ENCODE results near the gene LAMB4. TPM values are rescaled to one million over a fixed set of nuclear protein-coding genes. Genes with fewer than 3 reads are reported as not detected.

LAMB4 gene
- total and polyA plus RNA-seq, 4 donors: 0.24 TPM; not detected in 3

- DNase-seq (no peak), ATAC-seq (ENCODE audit: low FRiP score) (no peak)
- no peaks in the 10 kb centered on the region for H3K9me3 ChIP-seq (ENCODE audit: control insufficient read depth, low read length)
- no peaks in the 10 kb centered on the region for H3K36me3 ChIP-seq (ENCODE audit: control insufficient read depth in 1 of 2, insufficient read depth in 2 of 2, low read length in 1 of 2)
- intact Hi-C loops (cut with DNase I): no loop called here
- WGBS, 2 donors: 76 to 79% methylated on average over 3 of the region's 3 CpGs
- no peak overlapping the region for H3K4me3 ChIP-seq (ENCODE audit: low read length in 2 of 2)
- H3K4me1 ChIP-seq (ENCODE audit: control insufficient read depth in 1 of 2, insufficient read depth in 2 of 2, low read length in 2 of 2): no peaks in the 10 kb centered on the region
- no peaks in the 10 kb centered on the region for H3K27me3 ChIP-seq (ENCODE audit: control insufficient read depth in 1 of 2, insufficient read depth in 2 of 2, low read length in 1 of 2)
- no peak overlapping the region for H3K27ac ChIP-seq (ENCODE audit: low read depth in 1 of 2, low read length in 2 of 2)
Measured at GRCh38 chr7:108073305-108074070, 56.7 kb downstream of the LAMB4 start.

GRCh38 chr7:108072739-108073138 is 57.4 kb downstream of the LAMB4 start:
- Histone ChIP-seq H3K4me1 (ENCODE audit: control insufficient read depth in 1 of 2, insufficient read depth in 2 of 2, low read length in 2 of 2) (no peaks in the 10 kb centered on the region), H3K27ac (ENCODE audit: low read depth in 1 of 2, low read length in 2 of 2) (no peak overlapping the region), H3K36me3 (ENCODE audit: control insufficient read depth in 1 of 2, insufficient read depth in 2 of 2, low read length in 1 of 2) (no peaks in the 10 kb centered on the region), H3K4me3 (ENCODE audit: low read length in 2 of 2) (no peak overlapping the region), H3K27me3 (ENCODE audit: control insufficient read depth in 1 of 2, insufficient read depth in 2 of 2, low read length in 1 of 2) (no peaks in the 10 kb centered on the region), H3K9me3 (ENCODE audit: control insufficient read depth, low read length) (no peaks in the 10 kb centered on the region)
- DNase-seq (no peak), ATAC-seq (ENCODE audit: low FRiP score) (no peak)
- intact Hi-C loops (cut with DNase I): no loop called here
- WGBS, 2 donors: 94 to 96% methylated on average over 2 of the region's 2 CpGs

GRCh38 chr7:108072116-108072515 is 58.0 kb downstream of the LAMB4 start:
- WGBS, 2 donors: 92 to 95% methylated on average over 2 of the region's 2 CpGs
- DNase-seq (no peak), ATAC-seq (ENCODE audit: low FRiP score) (no peak)
- no peak overlapping the region for H3K27ac ChIP-seq (ENCODE audit: low read depth in 1 of 2, low read length in 2 of 2)
- no peaks in the 10 kb centered on the region for H3K4me1 ChIP-seq (ENCODE audit: control insufficient read depth in 1 of 2, insufficient read depth in 2 of 2, low read length in 2 of 2)
- H3K4me3 ChIP-seq (ENCODE audit: low read length in 2 of 2): no peak overlapping the region
- H3K9me3 ChIP-seq (ENCODE audit: control insufficient read depth, low read length): no peaks in the 10 kb centered on the region
- no peaks in the 10 kb centered on the region for H3K27me3 ChIP-seq (ENCODE audit: control insufficient read depth in 1 of 2, insufficient read depth in 2 of 2, low read length in 1 of 2)
- no peaks in the 10 kb centered on the region for H3K36me3 ChIP-seq (ENCODE audit: control insufficient read depth in 1 of 2, insufficient read depth in 2 of 2, low read length in 1 of 2)
- intact Hi-C loops (cut with DNase I): no loop called here

GRCh38 chr7:108071551-108071950 is 58.6 kb downstream of the LAMB4 start:
- H3K4me1 ChIP-seq (ENCODE audit: control insufficient read depth in 1 of 2, insufficient read depth in 2 of 2, low read length in 2 of 2): no peaks in the 10 kb centered on the region
- no peak overlapping the region for H3K4me3 ChIP-seq (ENCODE audit: low read length in 2 of 2)
- H3K27ac ChIP-seq (ENCODE audit: low read depth in 1 of 2, low read length in 2 of 2): no peak overlapping the region
- ATAC-seq (ENCODE audit: low FRiP score): no peak
- H3K9me3 ChIP-seq (ENCODE audit: control insufficient read depth, low read length): no peaks in the 10 kb centered on the region
- intact Hi-C loops (cut with DNase I): no loop called here
- WGBS, 2 donors: 96% methylated on average over 1 of the region's 1 CpG
- no peaks in the 10 kb centered on the region for H3K27me3 ChIP-seq (ENCODE audit: control insufficient read depth in 1 of 2, insufficient read depth in 2 of 2, low read length in 1 of 2)
- no peak for DNase-seq
- no peaks in the 10 kb centered on the region for H3K36me3 ChIP-seq (ENCODE audit: control insufficient read depth in 1 of 2, insufficient read depth in 2 of 2, low read length in 1 of 2)

GRCh38 chr7:108069646-108070045 is 60.5 kb downstream of the LAMB4 start:
- H3K4me3 ChIP-seq (ENCODE audit: low read length in 2 of 2): no peak overlapping the region
- intact Hi-C loops (cut with DNase I): no loop called here
- 89 to 93% methylated on average over 2 of the region's 2 CpGs for WGBS, 2 donors

GRCh38 chr7:108067844-108068243 is 62.3 kb downstream of the LAMB4 start:
- Histone ChIP-seq H3K4me3 (ENCODE audit: low read length in 2 of 2) (no peak overlapping the region), H3K4me1 (ENCODE audit: control insufficient read depth in 1 of 2, insufficient read depth in 2 of 2, low read length in 2 of 2) (no peaks in the 10 kb centered on the region), H3K9me3 (ENCODE audit: control insufficient read depth, low read length) (no peaks in the 10 kb centered on the region), H3K27me3 (ENCODE audit: control insufficient read depth in 1 of 2, insufficient read depth in 2 of 2, low read length in 1 of 2) (no peaks in the 10 kb centered on the region), H3K27ac (ENCODE audit: low read depth in 1 of 2, low read length in 2 of 2) (no peak overlapping the region), H3K36me3 (ENCODE audit: control insufficient read depth in 1 of 2, insufficient read depth in 2 of 2, low read length in 1 of 2) (no peaks in the 10 kb centered on the region)
- ATAC-seq (ENCODE audit: low FRiP score) (no peak), DNase-seq (no peak)
- WGBS, 2 donors: 80 to 84% methylated on average over 7 of the region's 7 CpGs
- intact Hi-C loops (cut with DNase I): no loop called here

More at GRCh38 chr7:108069646-108070045, 60.5 kb downstream of the LAMB4 start:
- Histone ChIP-seq H3K4me1 (ENCODE audit: control insufficient read depth in 1 of 2, insufficient read depth in 2 of 2, low read length in 2 of 2) (no peaks in the 10 kb centered on the region), H3K9me3 (ENCODE audit: control insufficient read depth, low read length) (no peaks in the 10 kb centered on the region), H3K27ac (ENCODE audit: low read depth in 1 of 2, low read length in 2 of 2) (no peak overlapping the region), H3K36me3 (ENCODE audit: control insufficient read depth in 1 of 2, insufficient read depth in 2 of 2, low read length in 1 of 2) (no peaks in the 10 kb centered on the region), H3K27me3 (ENCODE audit: control insufficient read depth in 1 of 2, insufficient read depth in 2 of 2, low read length in 1 of 2) (no peaks in the 10 kb centered on the region)
- no peak for ATAC-seq (ENCODE audit: low FRiP score)
- no peak for DNase-seq

GRCh38 chr7:108066486-108066885 is 63.7 kb downstream of the LAMB4 start:
- ATAC-seq (ENCODE audit: low FRiP score): no peak
- 87 to 90% methylated on average over 9 of the region's 9 CpGs for WGBS, 2 donors

GRCh38 chr7:108063520-108063933 is 66.6 kb downstream of the LAMB4 start:
- Histone ChIP-seq H3K9me3 (ENCODE audit: control insufficient read depth, low read length) (no peaks in the 10 kb centered on the region), H3K36me3 (ENCODE audit: control insufficient read depth in 1 of 2, insufficient read depth in 2 of 2, low read length in 1 of 2) (no peaks in the 10 kb centered on the region), H3K4me1 (ENCODE audit: control insufficient read depth in 1 of 2, insufficient read depth in 2 of 2, low read length in 2 of 2) (no peaks in the 10 kb centered on the region), H3K27me3 (ENCODE audit: control insufficient read depth in 1 of 2, insufficient read depth in 2 of 2, low read length in 1 of 2) (no peaks in the 10 kb centered on the region), H3K27ac (ENCODE audit: low read depth in 1 of 2, low read length in 2 of 2) (no peak overlapping the region), H3K4me3 (ENCODE audit: low read length in 2 of 2) (no peak overlapping the region)
- intact Hi-C loops (cut with DNase I): no loop called here
- no peak for ATAC-seq (ENCODE audit: low FRiP score)
- WGBS, 2 donors: 83 to 87% methylated on average over 5 of the region's 5 CpGs
- no peak for DNase-seq

More at GRCh38 chr7:108066486-108066885, 63.7 kb downstream of the LAMB4 start:
- intact Hi-C loops (cut with DNase I): no loop called here
- no peaks in the 10 kb centered on the region for H3K9me3 ChIP-seq (ENCODE audit: control insufficient read depth, low read length)
- H3K27me3 ChIP-seq (ENCODE audit: control insufficient read depth in 1 of 2, insufficient read depth in 2 of 2, low read length in 1 of 2): no peaks in the 10 kb centered on the region
- no peak for DNase-seq
- H3K4me3 ChIP-seq (ENCODE audit: low read length in 2 of 2): no peak overlapping the region
- no peaks in the 10 kb centered on the region for H3K36me3 ChIP-seq (ENCODE audit: control insufficient read depth in 1 of 2, insufficient read depth in 2 of 2, low read length in 1 of 2)
- H3K27ac ChIP-seq (ENCODE audit: low read depth in 1 of 2, low read length in 2 of 2): no peak overlapping the region
- H3K4me1 ChIP-seq (ENCODE audit: control insufficient read depth in 1 of 2, insufficient read depth in 2 of 2, low read length in 2 of 2): no peaks in the 10 kb centered on the region

GRCh38 chr7:108062250-108063014 is 67.7 kb downstream of the LAMB4 start:
- intact Hi-C loops (cut with DNase I): no loop called here

More at GRCh38 chr7:108062250-108063014, 67.7 kb downstream of the LAMB4 start:
- Histone ChIP-seq H3K9me3 (ENCODE audit: control insufficient read depth, low read length) (no peaks in the 10 kb centered on the region), H3K4me3 (ENCODE audit: low read length in 2 of 2) (no peak overlapping the region), H3K36me3 (ENCODE audit: control insufficient read depth in 1 of 2, insufficient read depth in 2 of 2, low read length in 1 of 2) (no peaks in the 10 kb centered on the region), H3K4me1 (ENCODE audit: control insufficient read depth in 1 of 2, insufficient read depth in 2 of 2, low read length in 2 of 2) (no peaks in the 10 kb centered on the region), H3K27ac (ENCODE audit: low read depth in 1 of 2, low read length in 2 of 2) (no peak overlapping the region), H3K27me3 (ENCODE audit: control insufficient read depth in 1 of 2, insufficient read depth in 2 of 2, low read length in 1 of 2) (no peaks in the 10 kb centered on the region)
- WGBS, 2 donors: 86% methylated on average over 5 of the region's 5 CpGs
- ATAC-seq (ENCODE audit: low FRiP score) (no peak), DNase-seq (no peak)

Measured in aorta (tissue), 5 donors.